HEK293 (cell line): ENCODE results near the gene KAT2B.
A peak's percentile ranks its signal among the peaks of the same experiment; 100 is the strongest.

Experiments used
- CTCF ChIA-PET: fragments of 350-600 bp; formaldehyde crosslinking; extraction: SDS; loops from one replicate; lab custom pipeline; 2021; ENCODE audit warnings: antibody characterized with exemption; lab: Yijun Ruan, JAX
- POLR2A ChIA-PET: fragments of 300-600 bp; formaldehyde crosslinking; extraction: SDS; loops from one replicate; lab custom pipeline; 2020; ENCODE audit warnings: antibody characterized with exemption, inconsistent platforms; lab: Yijun Ruan, JAX
- H3K27ac ChIP-seq: fragments of 200-500 bp; sonication (Bioruptor generic); 2 replicates; pipeline ENCODE4 v1.5.1; 2014; ENCODE audit warnings: low read depth, low read length, control low read depth, inconsistent platforms; ENCODE audit errors: extremely low read depth
- H3K36me3 ChIP-seq, 2 experiments: fragments of 200-500 bp in 1 of 2; sonication (Bioruptor generic) in 1 of 2; 1 replicate in 1 of 2; 2 replicates in 1 of 2; pipeline ENCODE4 v1.5.1; 2014 to 2017; ENCODE audit warnings: inconsistent platforms in 2 of 2, low read length in 2 of 2; ENCODE audit not compliant: control insufficient read depth in 2 of 2, insufficient read depth in 1 of 2
- H3K4me1 ChIP-seq: fragments of 200-500 bp; sonication (Bioruptor generic); 2 replicates; pipeline ENCODE4 v1.5.1; 2014; ENCODE audit warnings: mild to moderate bottlenecking, low read length, inconsistent platforms; ENCODE audit not compliant: control insufficient read depth, insufficient read depth
- H3K4me3 ChIP-seq: 2 replicates; pipeline ENCODE4 v1.5.1; 2011; ENCODE audit warnings: low read depth, mild to moderate bottlenecking, control low read depth, low read length, moderate library complexity
- H3K9me3 ChIP-seq: fragments of 200-500 bp; sonication (Bioruptor generic); 2 replicates; pipeline ENCODE4 v1.5.1; 2014; ENCODE audit warnings: low read depth, low read length, inconsistent platforms; ENCODE audit not compliant: control insufficient read depth, insufficient read depth
- ELK4 ChIP-seq: IDR thresholded peaks from 2 replicates; pipeline ENCODE4 v1.6.1; 2011; ENCODE audit warnings: mild to moderate bottlenecking, low read depth, low read length, borderline replicate concordance
- HOXA7 ChIP-seq: sonication (generic); formaldehyde crosslinking; IDR thresholded peaks from 2 replicates; pipeline ENCODE4 v1.8.1; 2022; ENCODE audit warnings: missing genetic modification reagents, borderline replicate concordance
- HOXD13 ChIP-seq: sonication (generic); formaldehyde crosslinking; IDR thresholded peaks from 2 replicates; pipeline ENCODE4 v1.8.0; 2022; ENCODE audit warnings: missing genetic modification reagents, borderline replicate concordance
- INSM2 ChIP-seq: fragments of 450-650 bp; formaldehyde crosslinking; IDR thresholded peaks from 2 replicates; pipeline ENCODE4 v1.5.1; 2016; ENCODE audit warnings: missing biosample characterization, missing genetic modification characterization
- KLF10 ChIP-seq: fragments of 450-650 bp; IDR thresholded peaks from 2 replicates; pipeline ENCODE4 v1.5.1; 2018; ENCODE audit warnings: missing biosample characterization, mild to moderate bottlenecking, missing genetic modification characterization
- KLF17 ChIP-seq: fragments of 450-650 bp; formaldehyde crosslinking; IDR thresholded peaks from 2 replicates; pipeline ENCODE4 v1.5.1; 2016; ENCODE audit warnings: missing biosample characterization, missing genetic modification characterization
- KLF9 ChIP-seq: fragments of 450-650 bp; formaldehyde crosslinking; IDR thresholded peaks from 2 replicates; pipeline ENCODE4 v1.5.1; 2016; ENCODE audit warnings: missing biosample characterization, missing genetic modification characterization, low read depth
- SCRT1 ChIP-seq: fragments of 450-650 bp; formaldehyde crosslinking; IDR thresholded peaks from 2 replicates; pipeline ENCODE4 v1.5.1; 2016; ENCODE audit warnings: missing biosample characterization, missing genetic modification characterization, borderline replicate concordance
- SP7 ChIP-seq: fragments of 450-650 bp; formaldehyde crosslinking; IDR thresholded peaks from 2 replicates; pipeline ENCODE4 v1.5.1; 2016; ENCODE audit warnings: missing biosample characterization, missing genetic modification characterization
- ZEB2 ChIP-seq: fragments of 450-650 bp; formaldehyde crosslinking; IDR thresholded peaks from 2 replicates; pipeline ENCODE4 v1.5.1; 2016; ENCODE audit warnings: missing biosample characterization, missing genetic modification characterization
- ZNF174 ChIP-seq: fragments of 450-650 bp; formaldehyde crosslinking; IDR thresholded peaks from 2 replicates; pipeline ENCODE4 v1.5.0; 2017; ENCODE audit warnings: missing biosample characterization, mild to moderate bottlenecking, missing genetic modification characterization
- ZNF211 ChIP-seq: fragments of 450-650 bp; formaldehyde crosslinking; IDR thresholded peaks from 2 replicates; pipeline ENCODE4 v1.5.1; 2016; ENCODE audit warnings: low read depth, missing biosample characterization, missing genetic modification characterization
- ZNF239 ChIP-seq: fragments of 450-650 bp; formaldehyde crosslinking; IDR thresholded peaks from 2 replicates; pipeline ENCODE4 v1.5.1; 2016; ENCODE audit warnings: missing biosample characterization, missing genetic modification characterization
- ZNF26 ChIP-seq: fragments of 450-650 bp; formaldehyde crosslinking; IDR thresholded peaks from 2 replicates; pipeline ENCODE4 v1.5.1; 2016; ENCODE audit warnings: missing biosample characterization, missing genetic modification characterization
- ZNF561 ChIP-seq: fragments of 450-650 bp; IDR thresholded peaks from 2 replicates; pipeline ENCODE4 v1.5.1; 2018; ENCODE audit warnings: missing biosample characterization, missing genetic modification characterization, borderline replicate concordance
- ZNF610 ChIP-seq: fragments of 450-650 bp; formaldehyde crosslinking; IDR thresholded peaks from 2 replicates; pipeline ENCODE4 v1.5.1; 2016; ENCODE audit warnings: missing biosample characterization, missing genetic modification characterization, borderline replicate concordance
- ZNF639 ChIP-seq: fragments of 450-650 bp; formaldehyde crosslinking; IDR thresholded peaks from 2 replicates; pipeline ENCODE4 v1.5.1; 2016; ENCODE audit warnings: missing biosample characterization, missing genetic modification characterization
- ZNF645 ChIP-seq: fragments of 450-650 bp; formaldehyde crosslinking; IDR thresholded peaks from 2 replicates; pipeline ENCODE4; 2016; ENCODE audit warnings: missing biosample characterization, missing genetic modification characterization
- ZNF658 ChIP-seq: fragments of 450-650 bp; formaldehyde crosslinking; IDR thresholded peaks from 2 replicates; pipeline ENCODE4; 2016; ENCODE audit warnings: missing biosample characterization, missing genetic modification characterization
- ZNF692 ChIP-seq: fragments of 450-650 bp; formaldehyde crosslinking; IDR thresholded peaks from 2 replicates; pipeline ENCODE4 v1.5.1; 2016; ENCODE audit warnings: missing biosample characterization, missing genetic modification characterization
- ZNF701 ChIP-seq: fragments of 450-650 bp; formaldehyde crosslinking; IDR thresholded peaks from 2 replicates; pipeline ENCODE4 v1.5.1; 2016; ENCODE audit warnings: missing biosample characterization, missing genetic modification characterization
- ZSCAN4 ChIP-seq: fragments of 450-650 bp; formaldehyde crosslinking; IDR thresholded peaks from 2 replicates; pipeline ENCODE4 v1.5.1; 2017; ENCODE audit warnings: missing biosample characterization, missing genetic modification characterization

Gene KAT2B

GRCh38 chr3:20185331-20185678 lies 145.1 kb downstream of the KAT2B start:
- no peaks in the 10 kb centered on the region for H3K9me3 ChIP-seq
- no peak for TF ChIP-seq ZNF610 (tag by site-specific recombination)
- TF ChIP-seq ZNF239 (tag by site-specific recombination): no peak
- no peak for TF ChIP-seq ELK4
- no peak for TF ChIP-seq ZNF658
- no peak for TF ChIP-seq SCRT1 (tag by site-specific recombination)
- TF ChIP-seq INSM2 (tag by site-specific recombination): no peak
- TF ChIP-seq KLF9 (tag by site-specific recombination): peak; percentile 42
- TF ChIP-seq ZSCAN4 (tag by site-specific recombination): no peak
- ChIA-PET POLR2A (no interaction called here), CTCF (interaction anchor here (1.4 kb wide), 1 partner anchor 12 kb away, joined by 5 read pairs; no protein-coding TSS in a partner anchor)
- H3K27ac ChIP-seq: peak overlapping the region; percentile 68
- peaks cover 24 to 32% of the 10 kb centered on the region in 2 experiments for H3K36me3 ChIP-seq
- H3K4me1 ChIP-seq: peaks cover 3% of the 10 kb centered on the region; the same call in 1 of the 2 replicates
- H3K4me3 ChIP-seq: peak overlapping the region; percentile 90

- ChIA-PET POLR2A (interaction anchor here (0.6 to 0.9 kb wide), 4 partner anchors 17 to 211 kb away, joined by 3 read pairs; no protein-coding TSS in a partner anchor), CTCF (interaction anchor here (0.6 to 1.4 kb wide), 2 partner anchors 11 to 89 kb away, joined by 3 to 5 read pairs; no protein-coding TSS in a partner anchor)
- Histone ChIP-seq H3K36me3 (peaks cover 18 to 26% of the 10 kb centered on the region in 2 experiments), H3K4me3 (peak within 1 kb of the TSS; percentile 90), H3K9me3 (no peaks in the 10 kb centered on the region), H3K27ac (peak within 1 kb of the TSS; percentile 68), H3K4me1 (peaks cover 3% of the 10 kb centered on the region)
- TF ChIP-seq SP7 (tag by site-specific recombination) (peak; percentile 72), ZNF174 (no peak), HOXD13 (CRISPR knock-in tag) (no peak), ZNF645 (tag by site-specific recombination) (no peak), ZEB2 (0 out of 2 replicates have a peak, but pooled peaks have one; percentile 37), ZNF692 (tag by site-specific recombination) (peak; percentile 11; the same call in 1 of the 2 replicates), ZNF701 (tag by site-specific recombination) (no peak), KLF17 (tag by site-specific recombination) (peak; percentile 43), ZNF26 (tag by site-specific recombination) (no peak), HOXA7 (no peak), ZNF639 (tag by site-specific recombination) (no peak; the same call in 1 of the 2 replicates), KLF10 (tag by site-specific recombination) (peak; percentile 60), ZNF561 (tag by site-specific recombination) (peak; percentile 62; the same call in 1 of the 2 replicates), ZNF211 (tag by site-specific recombination) (no peak)
These were observed 145.7 kb downstream of the KAT2B start, which contains the start of gene SGO1 for GRCh38 chr3:20185679-20186599. TSS of gene SGO1 (minus strand) at chr3:20186206. CDS start at chr3:20184027, 2,179 bp downstream.
